ENCODE data around the gene AGRN.

The AGRN gene

GRCh38 chr1:1048765-1049164, 28.8 kb downstream of the AGRN start:
- DNase-seq (ENCODE audit: low read depth, low spot score), result no peak
- TF ChIP-seq, protein P1, sequence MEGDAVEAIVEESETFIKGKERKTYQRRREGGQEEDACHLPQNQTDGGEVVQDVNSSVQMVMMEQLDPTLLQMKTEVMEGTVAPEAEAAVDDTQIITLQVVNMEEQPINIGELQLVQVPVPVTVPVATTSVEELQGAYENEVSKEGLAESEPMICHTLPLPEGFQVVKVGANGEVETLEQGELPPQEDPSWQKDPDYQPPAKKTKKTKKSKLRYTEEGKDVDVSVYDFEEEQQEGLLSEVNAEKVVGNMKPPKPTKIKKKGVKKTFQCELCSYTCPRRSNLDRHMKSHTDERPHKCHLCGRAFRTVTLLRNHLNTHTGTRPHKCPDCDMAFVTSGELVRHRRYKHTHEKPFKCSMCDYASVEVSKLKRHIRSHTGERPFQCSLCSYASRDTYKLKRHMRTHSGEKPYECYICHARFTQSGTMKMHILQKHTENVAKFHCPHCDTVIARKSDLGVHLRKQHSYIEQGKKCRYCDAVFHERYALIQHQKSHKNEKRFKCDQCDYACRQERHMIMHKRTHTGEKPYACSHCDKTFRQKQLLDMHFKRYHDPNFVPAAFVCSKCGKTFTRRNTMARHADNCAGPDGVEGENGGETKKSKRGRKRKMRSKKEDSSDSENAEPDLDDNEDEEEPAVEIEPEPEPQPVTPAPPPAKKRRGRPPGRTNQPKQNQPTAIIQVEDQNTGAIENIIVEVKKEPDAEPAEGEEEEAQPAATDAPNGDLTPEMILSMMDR (IDR thresholded peaks at IDR 0.05; ENCODE audit: insufficient read depth, low read length, missing control alignments), result no peak
- POLR2A ChIA-PET, result no interaction called here

DNA sequence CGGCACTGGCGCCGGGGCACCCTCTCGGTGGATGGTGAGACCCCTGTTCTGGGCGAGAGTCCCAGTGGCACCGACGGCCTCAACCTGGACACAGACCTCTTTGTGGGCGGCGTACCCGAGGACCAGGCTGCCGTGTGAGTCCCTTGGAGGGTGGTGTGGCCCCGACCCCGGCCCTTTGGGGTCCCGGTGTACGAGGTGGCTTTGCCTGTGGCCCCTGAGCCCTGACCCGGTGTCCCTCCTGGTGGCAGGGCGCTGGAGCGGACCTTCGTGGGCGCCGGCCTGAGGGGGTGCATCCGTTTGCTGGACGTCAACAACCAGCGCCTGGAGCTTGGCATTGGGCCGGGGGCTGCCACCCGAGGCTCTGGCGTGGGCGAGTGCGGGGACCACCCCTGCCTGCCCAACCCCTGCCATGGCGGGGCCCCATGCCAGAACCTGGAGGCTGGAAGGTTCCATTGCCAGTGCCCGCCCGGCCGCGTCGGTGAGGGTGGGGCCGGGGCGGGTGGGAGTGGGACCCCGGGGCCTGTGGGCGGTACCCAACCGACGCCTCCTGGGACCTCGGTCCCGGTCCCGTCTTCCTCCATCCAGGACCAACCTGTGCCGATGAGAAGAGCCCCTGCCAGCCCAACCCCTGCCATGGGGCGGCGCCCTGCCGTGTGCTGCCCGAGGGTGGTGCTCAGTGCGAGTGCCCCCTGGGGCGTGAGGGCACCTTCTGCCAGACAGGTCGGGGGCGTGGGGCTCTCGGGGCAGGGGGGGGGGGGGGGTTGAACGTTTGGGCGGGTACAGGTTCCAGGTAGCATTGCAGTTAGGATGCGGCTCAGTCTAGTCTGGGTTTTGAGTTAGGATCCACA, 29.6 kb downstream of the AGRN start:
- H3K4me3 ChIP-seq (ENCODE audit: low read depth, low read length), result no peak overlapping the region
- CTCF ChIA-PET, result interaction anchor here (0.9 kb wide), 1 partner anchor 14 kb away, joined by 4 read pairs; no protein-coding TSS in a partner anchor
- DNase-seq (ENCODE audit: low read depth, low spot score), result no peak
- TF ChIP-seq, protein P1 (IDR thresholded peaks at IDR 0.05; ENCODE audit: insufficient read depth, low read length, missing control alignments), result no peak
- POLR2A ChIA-PET, result no interaction called here

More at GRCh38 chr1:1048765-1049164, 28.8 kb downstream of the AGRN start:
- CTCF ChIA-PET, result interaction anchor here (0.9 to 2.0 kb wide), 2 partner anchors 14 to 15 kb away, joined by 4 to 5 read pairs; no protein-coding TSS in a partner anchor
- H3K4me3 ChIP-seq (ENCODE audit: low read depth, low read length), result no peak overlapping the region

DNA sequence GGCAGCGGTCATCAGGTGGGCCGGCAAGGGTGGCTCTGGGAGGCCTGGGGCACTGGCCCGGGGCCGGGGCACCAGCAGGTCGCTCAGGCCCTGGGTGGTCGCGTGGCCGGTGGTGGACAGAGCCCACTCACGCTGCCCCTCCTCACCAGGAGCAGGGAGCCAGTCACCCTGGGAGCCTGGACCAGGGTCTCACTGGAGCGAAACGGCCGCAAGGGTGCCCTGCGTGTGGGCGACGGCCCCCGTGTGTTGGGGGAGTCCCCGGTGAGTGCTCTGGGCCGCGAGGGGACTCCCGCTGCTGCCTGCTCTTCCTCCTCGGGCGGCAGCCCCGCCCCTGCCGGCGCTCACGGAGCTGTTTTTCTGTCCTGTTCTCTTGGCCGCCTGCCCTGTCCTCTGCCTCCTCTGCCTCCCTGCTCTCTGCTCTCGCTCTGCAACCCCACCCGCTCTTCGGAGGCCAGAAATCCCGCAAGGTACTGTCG, 30.7 kb downstream of the AGRN start:
- TF ChIP-seq, protein P1 (IDR thresholded peaks at IDR 0.05; ENCODE audit: insufficient read depth, low read length, missing control alignments), result no peak
- no peak overlapping the region for H3K4me3 ChIP-seq (ENCODE audit: low read depth, low read length)
- POLR2A ChIA-PET, result no interaction called here
- no peak for DNase-seq (ENCODE audit: low read depth, low spot score)
- CTCF ChIA-PET, result no interaction called here

GRCh38 chr1:1051127-1051810, 31.3 kb downstream of the AGRN start:
- no peak for DNase-seq (ENCODE audit: low read depth, low spot score)
- ChIA-PET CTCF (no interaction called here), POLR2A (no interaction called here)
- no peak overlapping the region for H3K4me3 ChIP-seq (ENCODE audit: low read depth, low read length)
- TF ChIP-seq, protein P1 (IDR thresholded peaks at IDR 0.05; ENCODE audit: insufficient read depth, low read length, missing control alignments), result no peak

- ChIA-PET POLR2A (no interaction called here), CTCF (no interaction called here)
- no peak for DNase-seq (ENCODE audit: low read depth, low spot score)
- H3K4me3 ChIP-seq (ENCODE audit: low read depth, low read length), result no peak overlapping the region
- TF ChIP-seq, protein P1 (IDR thresholded peaks at IDR 0.05; ENCODE audit: insufficient read depth, low read length, missing control alignments), result no peak
These were observed 32.3 kb downstream of the AGRN start for GRCh38 chr1:1052003-1052840.
